Measurements from ENCODE around the gene GPC6.

GPC6 gene

DNA sequence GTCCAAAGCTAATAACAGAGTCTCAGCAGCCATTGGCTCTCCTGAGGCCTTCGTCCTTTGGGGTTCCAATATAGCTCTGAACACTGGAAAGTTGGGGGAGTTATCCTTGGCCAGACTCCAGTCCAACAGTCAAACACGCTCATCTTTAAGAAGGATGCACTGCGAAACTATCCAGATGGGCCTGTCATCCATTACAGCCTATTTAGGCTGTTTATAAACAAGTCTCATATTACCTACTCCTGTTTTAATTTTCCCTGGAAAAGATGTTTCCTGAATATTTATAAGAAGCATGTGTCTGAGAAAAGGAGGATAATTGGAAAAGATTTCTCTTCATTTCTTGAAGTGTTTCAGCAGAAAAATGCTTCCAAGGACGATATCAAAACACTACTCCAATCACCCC is 1082.2 kb downstream of the GPC6 start:
- Histone ChIP-seq H3K27me3 (ENCODE audit: insufficient read depth, poor library complexity, severe bottlenecking) (peaks cover 3% of the 10 kb centered on the region), H3K4me3 (replicated peaks; ENCODE audit: insufficient read depth, low read length) (no peak overlapping the region), H3K27ac (replicated peaks) (no peak overlapping the region)
- TF ChIP-seq GABPA (IDR thresholded peaks at IDR 0.05; ENCODE audit: low read depth) (no peak), SPI1 (IDR thresholded peaks at IDR 0.05; ENCODE audit: borderline replicate concordance, low read depth) (no peak)
- TF ChIP-seq, protein P1, sequence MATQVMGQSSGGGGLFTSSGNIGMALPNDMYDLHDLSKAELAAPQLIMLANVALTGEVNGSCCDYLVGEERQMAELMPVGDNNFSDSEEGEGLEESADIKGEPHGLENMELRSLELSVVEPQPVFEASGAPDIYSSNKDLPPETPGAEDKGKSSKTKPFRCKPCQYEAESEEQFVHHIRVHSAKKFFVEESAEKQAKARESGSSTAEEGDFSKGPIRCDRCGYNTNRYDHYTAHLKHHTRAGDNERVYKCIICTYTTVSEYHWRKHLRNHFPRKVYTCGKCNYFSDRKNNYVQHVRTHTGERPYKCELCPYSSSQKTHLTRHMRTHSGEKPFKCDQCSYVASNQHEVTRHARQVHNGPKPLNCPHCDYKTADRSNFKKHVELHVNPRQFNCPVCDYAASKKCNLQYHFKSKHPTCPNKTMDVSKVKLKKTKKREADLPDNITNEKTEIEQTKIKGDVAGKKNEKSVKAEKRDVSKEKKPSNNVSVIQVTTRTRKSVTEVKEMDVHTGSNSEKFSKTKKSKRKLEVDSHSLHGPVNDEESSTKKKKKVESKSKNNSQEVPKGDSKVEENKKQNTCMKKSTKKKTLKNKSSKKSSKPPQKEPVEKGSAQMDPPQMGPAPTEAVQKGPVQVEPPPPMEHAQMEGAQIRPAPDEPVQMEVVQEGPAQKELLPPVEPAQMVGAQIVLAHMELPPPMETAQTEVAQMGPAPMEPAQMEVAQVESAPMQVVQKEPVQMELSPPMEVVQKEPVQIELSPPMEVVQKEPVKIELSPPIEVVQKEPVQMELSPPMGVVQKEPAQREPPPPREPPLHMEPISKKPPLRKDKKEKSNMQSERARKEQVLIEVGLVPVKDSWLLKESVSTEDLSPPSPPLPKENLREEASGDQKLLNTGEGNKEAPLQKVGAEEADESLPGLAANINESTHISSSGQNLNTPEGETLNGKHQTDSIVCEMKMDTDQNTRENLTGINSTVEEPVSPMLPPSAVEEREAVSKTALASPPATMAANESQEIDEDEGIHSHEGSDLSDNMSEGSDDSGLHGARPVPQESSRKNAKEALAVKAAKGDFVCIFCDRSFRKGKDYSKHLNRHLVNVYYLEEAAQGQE (IDR thresholded peaks at IDR 0.05; ENCODE audit: insufficient replicate concordance, low read depth), result no peak
- TF ChIP-seq, protein P2, sequence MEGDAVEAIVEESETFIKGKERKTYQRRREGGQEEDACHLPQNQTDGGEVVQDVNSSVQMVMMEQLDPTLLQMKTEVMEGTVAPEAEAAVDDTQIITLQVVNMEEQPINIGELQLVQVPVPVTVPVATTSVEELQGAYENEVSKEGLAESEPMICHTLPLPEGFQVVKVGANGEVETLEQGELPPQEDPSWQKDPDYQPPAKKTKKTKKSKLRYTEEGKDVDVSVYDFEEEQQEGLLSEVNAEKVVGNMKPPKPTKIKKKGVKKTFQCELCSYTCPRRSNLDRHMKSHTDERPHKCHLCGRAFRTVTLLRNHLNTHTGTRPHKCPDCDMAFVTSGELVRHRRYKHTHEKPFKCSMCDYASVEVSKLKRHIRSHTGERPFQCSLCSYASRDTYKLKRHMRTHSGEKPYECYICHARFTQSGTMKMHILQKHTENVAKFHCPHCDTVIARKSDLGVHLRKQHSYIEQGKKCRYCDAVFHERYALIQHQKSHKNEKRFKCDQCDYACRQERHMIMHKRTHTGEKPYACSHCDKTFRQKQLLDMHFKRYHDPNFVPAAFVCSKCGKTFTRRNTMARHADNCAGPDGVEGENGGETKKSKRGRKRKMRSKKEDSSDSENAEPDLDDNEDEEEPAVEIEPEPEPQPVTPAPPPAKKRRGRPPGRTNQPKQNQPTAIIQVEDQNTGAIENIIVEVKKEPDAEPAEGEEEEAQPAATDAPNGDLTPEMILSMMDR (IDR thresholded peaks at IDR 0.05; ENCODE audit: insufficient read depth, low read length), result no peak
- no peak for DNase-seq (ENCODE audit: low read depth in 1 of 2, low spot score in 1 of 2)

DNA sequence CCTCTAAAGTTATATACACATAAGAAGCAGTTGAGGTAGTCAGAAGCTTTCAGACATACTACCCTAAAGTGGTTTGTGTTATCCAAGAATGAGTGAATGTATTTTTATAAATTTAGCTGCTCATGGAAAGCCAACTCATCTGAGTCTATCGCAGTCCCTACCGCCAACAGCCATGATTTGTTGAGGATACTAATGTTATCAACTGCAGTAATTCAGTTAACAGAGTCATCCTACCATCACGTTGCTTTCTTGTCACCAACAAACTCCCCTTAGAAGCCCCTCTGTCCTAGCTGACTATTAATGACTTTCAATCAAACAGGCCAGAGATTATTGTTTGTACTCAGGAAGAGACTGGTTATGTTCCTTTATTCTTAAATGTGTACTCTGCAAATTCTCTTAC is 1083.0 kb downstream of the GPC6 start:
- Histone ChIP-seq H3K27ac (replicated peaks) (no peak overlapping the region), H3K4me3 (replicated peaks; ENCODE audit: insufficient read depth, low read length) (no peak overlapping the region), H3K27me3 (ENCODE audit: insufficient read depth, poor library complexity, severe bottlenecking) (peaks cover 3% of the 10 kb centered on the region)
- DNase-seq (ENCODE audit: low read depth in 1 of 2, low spot score in 1 of 2), result no peak
- TF ChIP-seq SPI1 (IDR thresholded peaks at IDR 0.05; ENCODE audit: borderline replicate concordance, low read depth) (no peak), POLR2AphosphoS5 (IDR thresholded peaks at IDR 0.05; ENCODE audit: low read depth) (no peak)
- TF ChIP-seq, protein P1 (IDR thresholded peaks at IDR 0.05; ENCODE audit: insufficient replicate concordance, low read depth), result no peak

DNA sequence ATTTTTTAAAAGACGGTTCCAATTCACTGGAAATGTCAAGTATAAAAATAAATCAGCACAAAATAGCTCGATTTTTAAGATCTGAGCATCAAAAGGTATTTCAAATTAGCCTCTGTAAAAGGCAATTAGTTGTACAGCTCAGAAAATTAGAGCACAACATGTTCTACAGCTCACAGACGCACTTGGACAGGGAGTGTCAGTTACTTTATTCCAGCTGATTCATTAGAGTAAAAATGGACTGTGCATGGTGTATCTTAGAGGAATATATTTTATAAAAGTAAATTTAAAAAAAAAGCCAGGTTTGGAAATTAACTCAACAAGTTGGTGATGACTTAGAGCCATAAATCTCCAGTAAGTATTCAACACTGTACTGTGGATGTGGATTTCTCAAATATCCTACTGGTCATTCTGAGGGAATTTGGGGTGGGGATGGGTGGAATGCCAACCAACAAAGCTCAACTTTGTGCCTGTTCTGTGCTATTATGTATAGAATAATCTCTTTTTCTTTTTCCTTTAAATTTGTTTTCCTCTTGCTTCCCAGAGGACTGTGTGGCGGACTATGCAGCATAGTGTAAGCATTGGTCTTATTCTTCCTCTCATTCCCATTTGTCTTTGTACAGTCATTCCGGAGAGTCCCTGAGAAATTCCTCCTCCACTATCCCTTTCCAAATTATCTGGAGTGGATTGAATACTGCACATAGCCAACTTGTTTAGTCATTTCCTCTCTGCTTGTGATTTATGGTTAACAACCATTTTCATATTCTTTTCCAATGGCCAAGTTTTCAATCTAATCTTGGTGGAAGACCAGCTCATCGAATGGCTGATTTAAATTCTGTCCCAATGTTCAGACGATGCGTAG is 1083.6 kb downstream of the GPC6 start:
- TF ChIP-seq GABPA (IDR thresholded peaks at IDR 0.05; ENCODE audit: low read depth) (no peak), SPI1 (IDR thresholded peaks at IDR 0.05; ENCODE audit: borderline replicate concordance, low read depth) (no peak), POLR2AphosphoS5 (IDR thresholded peaks at IDR 0.05; ENCODE audit: low read depth) (no peak)
- TF ChIP-seq, protein P1 (IDR thresholded peaks at IDR 0.05; ENCODE audit: insufficient replicate concordance, low read depth), result no peak
- TF ChIP-seq, protein P2 (IDR thresholded peaks at IDR 0.05; ENCODE audit: insufficient read depth, low read length), result no peak
- DNase-seq (ENCODE audit: low read depth in 1 of 2, low spot score in 1 of 2), result no peak
- no peak overlapping the region for H3K27ac ChIP-seq (replicated peaks)
- no peak overlapping the region for H3K4me3 ChIP-seq (replicated peaks; ENCODE audit: insufficient read depth, low read length)
- H3K27me3 ChIP-seq (ENCODE audit: insufficient read depth, poor library complexity, severe bottlenecking), result peaks cover 3% of the 10 kb centered on the region

Measured in HL-60 (cell line).